Type B pancreatic cell (in vitro differentiated cells): ENCODE data around the gene RPS6KA2. TPM values are rescaled to one million over a fixed set of nuclear protein-coding genes. Genes with fewer than 3 reads are reported as not detected.

ENCODE experiments used
- DNase-seq: peaks from one replicate; pipeline ENCODE4 v3.0.0; 2021; ENCODE audit warnings: mixed read lengths; ENCODE audit not compliant: unreplicated experiment; ENCODE audit errors: extremely low spot score
- H3K27ac Mint-ChIP-seq: 2 replicates; pipeline ENCODE4 v1.8.0; 2021; ENCODE audit warnings: mild to moderate bottlenecking, mixed read lengths
- H3K27me3 Mint-ChIP-seq: 2 replicates; pipeline ENCODE4 v1.8.0; 2021; ENCODE audit warnings: mixed read lengths
- H3K36me3 Mint-ChIP-seq: 2 replicates; pipeline ENCODE4 v1.8.0; 2021; ENCODE audit warnings: mixed read lengths
- H3K4me1 Mint-ChIP-seq: one replicate; pipeline ENCODE4 v1.8.0; 2021; ENCODE audit warnings: mixed read lengths; ENCODE audit not compliant: unreplicated experiment
- H3K4me3 Mint-ChIP-seq: 2 replicates; pipeline ENCODE4 v1.8.0; 2021; ENCODE audit warnings: mild to moderate bottlenecking, mixed read lengths
- H3K9me3 Mint-ChIP-seq: 2 replicates; pipeline ENCODE4 v1.8.0; 2021; ENCODE audit warnings: mixed read lengths
- total RNA-seq: library from RNA; stranded (reverse); gene quantifications from 2 replicates; pipeline ENCODE4 v1.2.1, GENCODE V29; 2021; ENCODE audit warnings: low replicate concordance
- TF ChIP-seq, protein P1 (sequence below): fragments of 200-600 bp; sonication (generic); conservative IDR thresholded peaks from 2 replicates; pipeline ENCODE4 v1.5.0; 2021; ENCODE audit warnings: antibody characterized with exemption, mild to moderate bottlenecking

The RPS6KA2 gene
- total RNA-seq, 1 donor from 2014 or later, result 23.8 TPM

DNA sequence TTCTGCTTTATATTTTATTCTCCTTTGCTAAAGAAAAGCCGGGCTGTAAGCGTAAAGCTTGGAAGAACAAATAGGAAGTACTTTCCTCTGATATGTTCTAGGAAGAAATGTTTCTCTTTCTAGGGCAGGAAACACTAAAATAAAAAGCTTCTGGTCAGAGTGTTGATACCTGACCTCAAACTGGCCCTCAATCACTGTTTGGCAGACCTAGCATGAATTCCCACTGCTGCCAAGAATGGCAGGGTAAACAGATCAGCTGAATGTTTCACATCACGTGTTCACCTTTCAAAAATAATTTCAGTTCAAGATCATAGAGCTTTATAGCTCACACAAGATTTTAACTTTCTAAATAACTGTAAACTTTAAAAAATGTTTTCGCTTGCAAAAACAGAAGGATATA is 247.3 kb downstream of the RPS6KA2 start:
- H3K4me3 Mint-ChIP-seq, result no peak overlapping the region
- H3K36me3 Mint-ChIP-seq, result no peaks in the 10 kb centered on the region
- no peak for DNase-seq
- H3K27ac Mint-ChIP-seq, result no peak overlapping the region
- H3K9me3 Mint-ChIP-seq, result no peaks in the 10 kb centered on the region
- H3K4me1 Mint-ChIP-seq, result peaks cover 5% of the 10 kb centered on the region
- H3K27me3 Mint-ChIP-seq, result no peaks in the 10 kb centered on the region
- TF ChIP-seq, protein P1, sequence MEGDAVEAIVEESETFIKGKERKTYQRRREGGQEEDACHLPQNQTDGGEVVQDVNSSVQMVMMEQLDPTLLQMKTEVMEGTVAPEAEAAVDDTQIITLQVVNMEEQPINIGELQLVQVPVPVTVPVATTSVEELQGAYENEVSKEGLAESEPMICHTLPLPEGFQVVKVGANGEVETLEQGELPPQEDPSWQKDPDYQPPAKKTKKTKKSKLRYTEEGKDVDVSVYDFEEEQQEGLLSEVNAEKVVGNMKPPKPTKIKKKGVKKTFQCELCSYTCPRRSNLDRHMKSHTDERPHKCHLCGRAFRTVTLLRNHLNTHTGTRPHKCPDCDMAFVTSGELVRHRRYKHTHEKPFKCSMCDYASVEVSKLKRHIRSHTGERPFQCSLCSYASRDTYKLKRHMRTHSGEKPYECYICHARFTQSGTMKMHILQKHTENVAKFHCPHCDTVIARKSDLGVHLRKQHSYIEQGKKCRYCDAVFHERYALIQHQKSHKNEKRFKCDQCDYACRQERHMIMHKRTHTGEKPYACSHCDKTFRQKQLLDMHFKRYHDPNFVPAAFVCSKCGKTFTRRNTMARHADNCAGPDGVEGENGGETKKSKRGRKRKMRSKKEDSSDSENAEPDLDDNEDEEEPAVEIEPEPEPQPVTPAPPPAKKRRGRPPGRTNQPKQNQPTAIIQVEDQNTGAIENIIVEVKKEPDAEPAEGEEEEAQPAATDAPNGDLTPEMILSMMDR, result no peak

DNA sequence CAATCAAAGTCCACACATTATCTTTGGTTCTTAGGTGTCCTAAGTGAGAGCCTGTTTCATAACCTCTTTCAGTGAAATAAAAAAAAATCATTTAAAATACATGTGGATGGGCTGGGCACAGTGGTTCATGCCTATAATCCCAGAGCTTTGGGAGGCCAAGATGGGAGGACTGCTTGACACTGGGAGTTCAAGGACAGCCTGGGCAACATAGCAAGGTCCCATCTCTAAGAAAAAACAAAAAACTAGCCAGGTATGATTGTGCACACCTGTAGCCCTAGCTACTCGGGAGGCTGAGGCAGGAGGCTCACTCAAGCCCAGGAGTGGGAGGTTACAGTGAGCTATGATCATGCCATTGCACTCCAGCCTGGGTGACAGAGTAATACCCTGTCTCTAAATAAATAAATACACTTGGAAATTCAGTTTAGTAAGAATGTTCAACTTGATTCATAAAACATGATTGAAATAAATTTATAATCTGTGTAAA is 247.9 kb downstream of the RPS6KA2 start:
- H3K27ac Mint-ChIP-seq, result no peak overlapping the region
- H3K4me3 Mint-ChIP-seq, result no peak overlapping the region
- no peaks in the 10 kb centered on the region for H3K9me3 Mint-ChIP-seq
- TF ChIP-seq, protein P1, result no peak
- H3K36me3 Mint-ChIP-seq, result no peaks in the 10 kb centered on the region
- DNase-seq, result no peak
- H3K4me1 Mint-ChIP-seq, result peaks cover 5% of the 10 kb centered on the region
- H3K27me3 Mint-ChIP-seq, result no peaks in the 10 kb centered on the region

DNA sequence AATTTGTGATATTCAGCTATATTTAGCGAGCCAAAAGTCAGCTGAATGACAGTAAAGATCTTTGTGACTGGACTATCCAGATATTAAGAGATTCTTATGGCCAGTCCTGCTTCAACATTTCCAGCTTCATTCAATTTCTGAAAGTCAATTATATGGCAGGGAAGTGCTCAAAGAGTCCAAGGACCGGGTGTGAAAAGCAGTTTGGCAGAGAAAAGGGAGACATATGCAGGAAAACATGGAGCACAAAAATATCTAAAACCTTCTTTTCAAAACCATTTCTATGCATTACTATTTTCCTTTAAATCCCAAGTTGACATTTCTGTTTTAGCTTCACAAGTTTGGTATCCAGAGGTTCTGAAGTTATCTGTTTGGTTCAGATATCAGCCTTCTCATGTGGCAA is 249.3 kb downstream of the RPS6KA2 start:
- H3K27me3 Mint-ChIP-seq, result no peaks in the 10 kb centered on the region
- DNase-seq, result no peak
- peaks cover 5% of the 10 kb centered on the region for H3K4me1 Mint-ChIP-seq
- H3K4me3 Mint-ChIP-seq, result no peak overlapping the region
- H3K9me3 Mint-ChIP-seq, result no peaks in the 10 kb centered on the region
- H3K36me3 Mint-ChIP-seq, result no peaks in the 10 kb centered on the region
- TF ChIP-seq, protein P1, result no peak
- no peak overlapping the region for H3K27ac Mint-ChIP-seq

DNA sequence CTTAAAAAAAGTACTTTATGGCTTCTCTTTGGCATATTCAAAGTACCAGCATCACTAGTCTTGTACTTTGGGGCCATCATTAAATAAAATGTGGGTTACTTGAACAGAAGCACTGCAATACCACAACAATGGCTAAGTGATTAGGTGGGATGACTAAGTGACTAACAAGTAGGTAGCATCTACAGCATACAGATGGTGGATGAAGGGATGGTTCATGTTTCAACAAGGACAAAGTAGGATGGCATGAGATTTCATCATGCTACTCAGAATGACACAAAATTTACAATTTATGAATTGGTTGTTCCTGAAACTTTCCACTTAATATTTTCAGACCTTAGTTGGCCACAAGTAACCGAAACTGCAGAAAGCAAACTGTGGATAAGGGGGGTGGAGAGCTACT is 252.0 kb downstream of the RPS6KA2 start:
- no peak for DNase-seq
- H3K4me3 Mint-ChIP-seq, result no peak overlapping the region
- H3K4me1 Mint-ChIP-seq, result no peaks in the 10 kb centered on the region
- no peaks in the 10 kb centered on the region for H3K9me3 Mint-ChIP-seq
- H3K27ac Mint-ChIP-seq, result no peak overlapping the region
- TF ChIP-seq, protein P1, result no peak
- H3K36me3 Mint-ChIP-seq, result no peaks in the 10 kb centered on the region
- no peaks in the 10 kb centered on the region for H3K27me3 Mint-ChIP-seq

DNA sequence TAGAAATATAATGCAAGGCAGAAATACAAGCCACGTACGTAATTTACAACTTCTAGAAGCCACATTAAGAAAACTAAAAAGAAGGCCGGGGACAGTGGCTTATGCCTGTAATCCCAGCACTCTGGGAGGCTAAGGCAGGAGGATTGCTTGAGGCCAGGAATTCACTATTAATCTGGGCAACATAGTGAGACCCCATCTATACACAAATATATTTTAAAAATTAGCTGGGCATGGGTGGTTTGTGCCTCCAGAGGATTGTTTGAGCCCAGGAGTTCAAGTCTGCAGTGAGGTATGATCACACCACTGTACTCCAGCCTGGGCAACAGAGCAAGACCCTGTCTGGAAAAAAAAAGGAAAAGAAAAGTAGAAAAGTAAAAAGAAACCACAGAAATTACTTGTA is 256.6 kb downstream of the RPS6KA2 start:
- no peaks in the 10 kb centered on the region for H3K9me3 Mint-ChIP-seq
- no peak overlapping the region for H3K27ac Mint-ChIP-seq
- no peak overlapping the region for H3K4me3 Mint-ChIP-seq
- peaks cover 9% of the 10 kb centered on the region for H3K36me3 Mint-ChIP-seq
- DNase-seq, result no peak
- TF ChIP-seq, protein P1, result no peak
- no peaks in the 10 kb centered on the region for H3K27me3 Mint-ChIP-seq
- no peaks in the 10 kb centered on the region for H3K4me1 Mint-ChIP-seq

DNA sequence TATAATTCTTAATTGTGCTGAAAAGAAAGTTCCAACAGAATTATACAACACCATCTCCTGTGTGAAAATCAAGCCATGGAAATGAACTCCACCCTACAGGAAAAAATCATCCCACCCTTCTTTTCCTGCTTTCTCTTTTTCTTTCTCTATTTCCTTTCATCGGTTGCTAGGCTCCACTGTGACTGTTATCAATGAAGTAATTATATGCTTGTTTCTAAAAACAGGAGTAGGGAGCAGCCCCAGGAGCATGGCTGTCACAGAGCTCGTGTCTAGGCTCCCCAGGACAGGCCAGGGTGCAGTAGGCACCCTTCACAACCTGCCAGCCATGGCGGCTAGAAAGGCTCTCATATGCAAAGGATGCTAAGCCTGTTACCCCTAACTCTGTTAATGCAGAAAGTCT is 257.3 kb downstream of the RPS6KA2 start:
- TF ChIP-seq, protein P1, result no peak
- Mint-ChIP-seq H3K27ac (no peak overlapping the region), H3K36me3 (peaks cover 9% of the 10 kb centered on the region), H3K9me3 (no peaks in the 10 kb centered on the region), H3K27me3 (no peaks in the 10 kb centered on the region), H3K4me3 (no peak overlapping the region), H3K4me1 (no peaks in the 10 kb centered on the region)
- DNase-seq, result no peak
